Natural killer cell treated with Interleukin-12 subunit alpha and Interleukin-12 subunit beta and Interleukin-15 and Interleukin-18, amount 100 ng/mL, for 72 hours (primary cell): Measurements from ENCODE around the gene SLC44A2. TPM values are rescaled to one million over a fixed set of nuclear protein-coding genes. Genes with fewer than 3 reads are reported as not detected.
"Not testable (repeated sequence)": the region's sequence is repeated elsewhere in the genome, so short reads cannot be mapped to it uniquely, and the experiment has no call there.

Experiments used
- ATAC-seq, 2 donors: fragments of 150-1000 bp; cut with Tn5 transposase in 1 of 2; sonication (Bioruptor Pico), chemical (Tn5 transposase) in 1 of 2; 2 replicates each; pipeline ENCODE4 v1.10.0; 2021
- DNase-seq: peaks from one replicate; pipeline ENCODE4 v3.0.0; 2022; ENCODE audit warnings: low spot score
- H3K27ac Mint-ChIP-seq, 2 donors: 1 replicate in 1 of 2; 2 replicates in 1 of 2; pipeline ENCODE4 v1.8.0; 2022; ENCODE audit warnings: mixed read lengths in 2 of 2, mild to moderate bottlenecking in 1 of 2, moderate library complexity in 1 of 2
- H3K27me3 Mint-ChIP-seq, 2 donors: 1 replicate in 1 of 2; 2 replicates in 1 of 2; pipeline ENCODE4 v1.8.0; 2022; ENCODE audit warnings: mixed read lengths in 2 of 2
- H3K36me3 Mint-ChIP-seq: one replicate; pipeline ENCODE4 v1.8.0; 2022; ENCODE audit warnings: mixed read lengths
- H3K4me1 Mint-ChIP-seq, 2 donors: 1 replicate in 1 of 2; 2 replicates in 1 of 2; pipeline ENCODE4 v1.8.0; 2022; ENCODE audit warnings: low read depth in 2 of 2, mixed read lengths in 2 of 2, mild to moderate bottlenecking in 1 of 2
- H3K4me3 Mint-ChIP-seq: one replicate; pipeline ENCODE4 v1.8.0; 2022; ENCODE audit warnings: mixed read lengths
- H3K9me3 Mint-ChIP-seq: 2 replicates; pipeline ENCODE4 v1.8.0; 2022; ENCODE audit warnings: mixed read lengths
- total RNA-seq, 2 donors: library from RNA; stranded (reverse); gene quantifications; one replicate each; pipeline ENCODE4 v1.2.3, GENCODE V29; 2022

The SLC44A2 gene
- total RNA-seq, 2 donors from 2014 or later, result 63.9 to 67.9 TPM

GRCh38 chr19:10669246-10669645 lies 43.9 kb downstream of the SLC44A2 start:
- H3K27ac Mint-ChIP-seq, result peak overlapping the region in 1 of 2 donors; percentile 20
- no peaks in the 10 kb centered on the region for H3K27me3 Mint-ChIP-seq
- no peaks in the 10 kb centered on the region for H3K36me3 Mint-ChIP-seq
- DNase-seq (no peak), ATAC-seq (no peak)
- no peaks in the 10 kb centered on the region for H3K9me3 Mint-ChIP-seq
- no peak overlapping the region for H3K4me3 Mint-ChIP-seq
- peaks cover 28 to 32% of the 10 kb centered on the region in 2 donors for H3K4me1 Mint-ChIP-seq

GRCh38 chr19:10670182-10670581 lies 44.8 kb downstream of the SLC44A2 start:
- H3K4me3 Mint-ChIP-seq, result no peak overlapping the region
- no peaks in the 10 kb centered on the region for H3K9me3 Mint-ChIP-seq
- DNase-seq (no peak), ATAC-seq (no peak)
- H3K27ac Mint-ChIP-seq, result peak overlapping the region in 1 of 2 donors; percentile 20
- no peaks in the 10 kb centered on the region for H3K27me3 Mint-ChIP-seq
- peaks cover 28 to 30% of the 10 kb centered on the region in 2 donors for H3K4me1 Mint-ChIP-seq
- no peaks in the 10 kb centered on the region for H3K36me3 Mint-ChIP-seq

- Mint-ChIP-seq H3K4me1 (peaks cover 28 to 30% of the 10 kb centered on the region in 2 donors), H3K4me3 (no peak overlapping the region), H3K27ac (no peak overlapping the region), H3K9me3 (no peaks in the 10 kb centered on the region), H3K36me3 (no peaks in the 10 kb centered on the region), H3K27me3 (no peaks in the 10 kb centered on the region)
- DNase-seq (no peak), ATAC-seq (no peak)
These were observed 45.8 kb downstream of the SLC44A2 start for GRCh38 chr19:10670876-10671804.

GRCh38 chr19:10671922-10672321 lies 46.6 kb downstream of the SLC44A2 start:
- DNase-seq, H3K36me3 Mint-ChIP-seq, H3K9me3 Mint-ChIP-seq, H3K4me3 Mint-ChIP-seq, ATAC-seq, H3K27ac Mint-ChIP-seq, H3K27me3 Mint-ChIP-seq: not testable (repeated sequence)
- H3K4me1 Mint-ChIP-seq, result peaks cover 28 to 30% of the 10 kb centered on the region in 2 donors

GRCh38 chr19:10675214-10675613 lies 49.9 kb downstream of the SLC44A2 start:
- peaks cover 6 to 11% of the 10 kb centered on the region in 2 donors for H3K4me1 Mint-ChIP-seq
- not testable (repeated sequence) for H3K4me3 Mint-ChIP-seq, H3K27me3 Mint-ChIP-seq, ATAC-seq, H3K36me3 Mint-ChIP-seq, H3K9me3 Mint-ChIP-seq, H3K27ac Mint-ChIP-seq, DNase-seq

- DNase-seq (no peak), ATAC-seq (no peak)
- H3K4me1 Mint-ChIP-seq, result peaks cover 0 to 5% of the 10 kb centered on the region in 2 donors
- H3K36me3 Mint-ChIP-seq, result peaks cover 7% of the 10 kb centered on the region
- H3K27me3 Mint-ChIP-seq, result no peaks in the 10 kb centered on the region
- H3K9me3 Mint-ChIP-seq, result no peaks in the 10 kb centered on the region
- no peak overlapping the region for H3K27ac Mint-ChIP-seq
- no peak overlapping the region for H3K4me3 Mint-ChIP-seq
These were observed 52.4 kb downstream of the SLC44A2 start for GRCh38 chr19:10677751-10678150.

- no peak overlapping the region for H3K4me3 Mint-ChIP-seq
- H3K27me3 Mint-ChIP-seq, result no peaks in the 10 kb centered on the region
- peaks cover 0 to 3% of the 10 kb centered on the region in 2 donors for H3K4me1 Mint-ChIP-seq
- peak in 1 of 2 donors; percentile 8 for ATAC-seq
- DNase-seq, result no peak
- peaks cover 7% of the 10 kb centered on the region for H3K36me3 Mint-ChIP-seq
- H3K27ac Mint-ChIP-seq, result no peak overlapping the region
- no peaks in the 10 kb centered on the region for H3K9me3 Mint-ChIP-seq
These were observed 53.5 kb downstream of the SLC44A2 start for GRCh38 chr19:10678813-10679212.

GRCh38 chr19:10679743-10680142 lies 54.4 kb downstream of the SLC44A2 start:
- no peaks in the 10 kb centered on the region for H3K27me3 Mint-ChIP-seq
- DNase-seq (no peak), ATAC-seq (no peak)
- H3K4me3 Mint-ChIP-seq, result no peak overlapping the region
- H3K9me3 Mint-ChIP-seq, result no peaks in the 10 kb centered on the region
- peaks cover 13% of the 10 kb centered on the region for H3K36me3 Mint-ChIP-seq
- no peak overlapping the region for H3K27ac Mint-ChIP-seq
- H3K4me1 Mint-ChIP-seq, result peaks cover 0 to 3% of the 10 kb centered on the region in 2 donors

- Mint-ChIP-seq H3K4me3 (no peak overlapping the region), H3K4me1 (peaks cover 0 to 3% of the 10 kb centered on the region in 2 donors), H3K36me3 (peaks cover 13% of the 10 kb centered on the region), H3K9me3 (no peaks in the 10 kb centered on the region), H3K27ac (no peak overlapping the region), H3K27me3 (no peaks in the 10 kb centered on the region)
- DNase-seq (no peak), ATAC-seq (no peak)
These were observed 55.3 kb downstream of the SLC44A2 start for GRCh38 chr19:10680545-10681135.

- H3K4me3 Mint-ChIP-seq, result no peak overlapping the region
- no peaks in the 10 kb centered on the region for H3K27me3 Mint-ChIP-seq
- peaks cover 13% of the 10 kb centered on the region for H3K36me3 Mint-ChIP-seq
- H3K9me3 Mint-ChIP-seq, result no peaks in the 10 kb centered on the region
- no peak for DNase-seq
- ATAC-seq, result no peak
- peaks cover 0 to 3% of the 10 kb centered on the region in 2 donors for H3K4me1 Mint-ChIP-seq
- no peak overlapping the region for H3K27ac Mint-ChIP-seq
These were observed 56.3 kb downstream of the SLC44A2 start for GRCh38 chr19:10681658-10682057.

GRCh38 chr19:10682397-10683063 lies 57.2 kb downstream of the SLC44A2 start:
- H3K4me1 Mint-ChIP-seq, result peaks cover 0 to 3% of the 10 kb centered on the region in 2 donors

GRCh38 chr19:10683064-10683426 lies 57.7 kb downstream of the SLC44A2 start:
- Mint-ChIP-seq H3K4me1 (peaks cover 0 to 3% of the 10 kb centered on the region in 2 donors), H3K27ac (no peak overlapping the region), H3K27me3 (no peaks in the 10 kb centered on the region), H3K4me3 (no peak overlapping the region), H3K36me3 (peaks cover 13% of the 10 kb centered on the region), H3K9me3 (no peaks in the 10 kb centered on the region)
- DNase-seq (no peak), ATAC-seq (no peak)

More at GRCh38 chr19:10682397-10683063, 57.2 kb downstream of the SLC44A2 start:
- no peak overlapping the region for H3K4me3 Mint-ChIP-seq
- no peaks in the 10 kb centered on the region for H3K27me3 Mint-ChIP-seq
- DNase-seq (no peak), ATAC-seq (no peak)
- H3K27ac Mint-ChIP-seq, result no peak overlapping the region
- H3K9me3 Mint-ChIP-seq, result no peaks in the 10 kb centered on the region
- peaks cover 13% of the 10 kb centered on the region for H3K36me3 Mint-ChIP-seq

GRCh38 chr19:10683582-10683981 lies 58.2 kb downstream of the SLC44A2 start:
- Mint-ChIP-seq H3K4me1 (peaks cover 0 to 3% of the 10 kb centered on the region in 2 donors), H3K27ac (no peak overlapping the region), H3K9me3 (no peaks in the 10 kb centered on the region), H3K36me3 (peaks cover 7% of the 10 kb centered on the region), H3K4me3 (no peak overlapping the region), H3K27me3 (no peaks in the 10 kb centered on the region)
- DNase-seq (no peak), ATAC-seq (no peak)

- DNase-seq (no peak), ATAC-seq (no peak)
- no peaks in the 10 kb centered on the region for H3K27me3 Mint-ChIP-seq
- H3K4me3 Mint-ChIP-seq, result no peak overlapping the region
- H3K27ac Mint-ChIP-seq, result no peak overlapping the region
- H3K36me3 Mint-ChIP-seq, result peaks cover 14% of the 10 kb centered on the region
- no peaks in the 10 kb centered on the region for H3K9me3 Mint-ChIP-seq
- H3K4me1 Mint-ChIP-seq, result peaks cover 0 to 3% of the 10 kb centered on the region in 2 donors
These were observed 59.9 kb downstream of the SLC44A2 start for GRCh38 chr19:10685210-10685609.
